Bronchial epithelial cell (primary cell): ENCODE results near the gene MAN1B1. TPM values are rescaled to one million over a fixed set of nuclear protein-coding genes. Genes with fewer than 3 reads are reported as not detected.

ENCODE experiments used
- DNase-seq: peaks from one replicate; pipeline ENCODE4 v3.0.0-alpha.2; 2010; ENCODE audit warnings: low read depth
- FAIRE-seq: peaks from 2 replicates; lab custom pipeline; 2011; peaks lifted over from hg19 to GRCh38; lab: Jason Lieb, UNC
- H3K27me3 ChIP-seq: 2 replicates; pipeline ENCODE4 v1.5.1; 2011; ENCODE audit warnings: low read length; ENCODE audit not compliant: control insufficient read depth, insufficient read depth
- H3K36me3 ChIP-seq: 2 replicates; pipeline ENCODE4 v1.5.1; 2011; ENCODE audit warnings: low read length; ENCODE audit not compliant: control insufficient read depth, insufficient read depth
- H3K4me3 ChIP-seq: 2 replicates; pipeline ENCODE4 v1.5.1; 2011; ENCODE audit warnings: mild to moderate bottlenecking, low read depth, low read length, control low read depth
- CTCF ChIP-seq: IDR thresholded peaks from 2 replicates; pipeline ENCODE4 v1.5.1; 2011; ENCODE audit warnings: mild to moderate bottlenecking, moderate library complexity, low read length, control low read depth, inconsistent platforms; ENCODE audit not compliant: insufficient read depth, severe bottlenecking
- total RNA-seq: library from RNA; depleted of rRNA; stranded (reverse); fragments of >200 nt; gene quantifications from 2 replicates; pipeline ENCODE4 v1.2.1, GENCODE V29; 2014

The MAN1B1 gene
- total RNA-seq, 1 donor from 2014 or later = 65.3 TPM

DNA sequence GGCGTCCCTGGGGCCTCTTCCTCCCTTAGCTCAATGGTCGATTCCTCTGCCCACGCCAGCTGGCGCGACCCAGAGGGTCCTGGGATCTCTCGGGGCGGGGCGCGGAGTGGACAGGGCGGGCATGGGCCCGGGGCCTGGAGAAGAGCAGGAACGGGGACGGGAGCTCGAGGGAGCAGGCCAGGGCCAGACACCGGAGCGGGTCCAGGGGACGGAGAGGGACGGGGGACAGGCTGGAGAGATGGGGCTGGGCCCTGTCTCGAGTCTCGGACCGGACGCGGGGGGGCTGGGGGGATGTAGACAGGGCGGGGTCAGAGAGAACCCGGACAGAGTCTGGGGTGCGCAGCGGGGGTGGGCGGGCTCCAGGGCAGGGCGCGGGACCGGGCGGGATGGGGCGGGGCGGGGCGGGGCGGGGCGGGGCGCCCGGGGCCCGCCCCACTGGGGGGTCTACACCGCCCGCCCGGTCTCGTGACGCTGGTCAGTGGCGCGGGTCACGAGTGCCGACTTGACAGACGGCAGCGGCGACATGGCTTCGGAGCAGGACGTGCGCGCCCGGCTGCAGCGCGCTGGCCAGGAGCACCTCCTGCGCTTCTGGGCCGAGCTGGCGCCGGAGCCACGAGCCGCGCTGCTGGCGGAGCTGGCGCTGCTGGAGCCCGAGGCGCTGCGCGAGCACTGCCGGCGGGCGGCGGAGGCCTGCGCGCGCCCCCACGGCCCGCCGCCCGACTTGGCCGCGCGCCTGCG is 9.6 kb upstream of the MAN1B1 start, which contains the start of gene UAP1L1:
UAP1L1 (plus strand) TSS at position 508 of the 738 bp plus-strand sequence; CDS start at position 524, 16 bp downstream.
- H3K36me3 ChIP-seq = peaks cover 3% of the 10 kb centered on the region
- DNase-seq (no peak), FAIRE-seq (no peak)
- H3K4me3 ChIP-seq = peak within 1 kb of the TSS; percentile 56
- H3K27me3 ChIP-seq = no peaks in the 10 kb centered on the region
- TF ChIP-seq CTCF = no peak

- no peak for FAIRE-seq
- H3K4me3 ChIP-seq = peak overlapping the region; percentile 56
Observed at GRCh38 chr9:137077758-137078693, 8.8 kb upstream of the MAN1B1 start.

DNA sequence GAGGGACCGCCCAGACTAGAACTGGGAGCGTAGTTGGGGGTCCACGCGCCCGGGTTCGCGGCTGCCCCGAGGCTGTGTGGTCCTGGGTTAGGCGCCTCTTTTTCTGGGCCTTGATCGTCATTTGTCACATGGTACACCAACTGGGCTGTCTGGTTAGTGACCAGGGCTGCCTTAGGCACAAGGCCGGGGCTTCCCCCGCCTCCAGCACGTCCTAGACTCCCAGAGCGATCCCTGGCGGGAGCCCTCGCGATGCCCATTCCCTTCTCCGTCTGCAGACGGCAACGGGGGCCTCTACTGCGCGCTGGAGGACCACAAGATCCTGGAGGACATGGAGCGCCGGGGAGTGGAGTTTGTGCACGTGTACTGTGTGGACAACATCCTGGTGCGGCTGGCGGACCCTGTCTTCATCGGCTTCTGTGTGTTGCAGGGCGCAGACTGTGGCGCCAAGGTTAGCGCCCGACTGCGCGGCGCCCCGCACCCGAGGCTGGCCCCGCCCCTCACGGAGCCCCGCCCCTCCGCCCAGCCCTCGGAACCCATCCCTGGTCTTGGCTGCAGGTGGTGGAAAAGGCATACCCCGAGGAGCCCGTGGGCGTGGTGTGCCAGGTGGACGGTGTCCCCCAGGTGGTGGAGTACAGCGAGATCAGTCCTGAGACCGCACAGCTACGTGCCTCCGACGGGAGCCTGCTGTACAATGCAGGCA is 7.9 kb upstream of the MAN1B1 start:
- no peak overlapping the region for H3K4me3 ChIP-seq
- H3K36me3 ChIP-seq = peaks cover 6% of the 10 kb centered on the region
- no peak for TF ChIP-seq CTCF
- DNase-seq (no peak), FAIRE-seq (no peak)
- no peaks in the 10 kb centered on the region for H3K27me3 ChIP-seq

More at GRCh38 chr9:137077758-137078693, 8.8 kb upstream of the MAN1B1 start:
- Histone ChIP-seq H3K36me3 (peaks cover 5% of the 10 kb centered on the region), H3K27me3 (no peaks in the 10 kb centered on the region)
- DNase-seq = no peak
- no peak for TF ChIP-seq CTCF

DNA sequence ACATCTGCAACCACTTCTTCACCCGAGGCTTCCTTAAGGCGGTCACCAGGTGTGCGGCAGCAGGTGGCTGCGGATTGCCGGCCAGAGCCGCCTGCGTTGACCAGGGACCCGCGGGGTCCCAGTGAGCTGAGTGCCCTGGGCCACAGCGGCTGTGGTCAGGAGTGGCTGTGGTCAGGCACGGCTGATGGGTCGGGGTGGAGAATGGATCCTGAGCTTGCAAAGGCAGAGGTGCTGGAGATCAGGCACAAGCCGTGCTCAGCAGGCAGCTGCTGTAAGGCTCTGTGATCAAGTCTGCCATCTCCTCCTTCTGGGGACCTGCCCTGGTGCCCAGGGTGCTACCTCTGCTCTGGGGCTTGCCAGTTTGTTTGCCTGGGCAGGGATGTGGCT is 7.4 kb upstream of the MAN1B1 start:
- TF ChIP-seq CTCF = no peak
- DNase-seq (no peak), FAIRE-seq (peak; percentile 23)
- Histone ChIP-seq H3K4me3 (no peak overlapping the region), H3K27me3 (no peaks in the 10 kb centered on the region), H3K36me3 (peaks cover 6% of the 10 kb centered on the region)

DNA sequence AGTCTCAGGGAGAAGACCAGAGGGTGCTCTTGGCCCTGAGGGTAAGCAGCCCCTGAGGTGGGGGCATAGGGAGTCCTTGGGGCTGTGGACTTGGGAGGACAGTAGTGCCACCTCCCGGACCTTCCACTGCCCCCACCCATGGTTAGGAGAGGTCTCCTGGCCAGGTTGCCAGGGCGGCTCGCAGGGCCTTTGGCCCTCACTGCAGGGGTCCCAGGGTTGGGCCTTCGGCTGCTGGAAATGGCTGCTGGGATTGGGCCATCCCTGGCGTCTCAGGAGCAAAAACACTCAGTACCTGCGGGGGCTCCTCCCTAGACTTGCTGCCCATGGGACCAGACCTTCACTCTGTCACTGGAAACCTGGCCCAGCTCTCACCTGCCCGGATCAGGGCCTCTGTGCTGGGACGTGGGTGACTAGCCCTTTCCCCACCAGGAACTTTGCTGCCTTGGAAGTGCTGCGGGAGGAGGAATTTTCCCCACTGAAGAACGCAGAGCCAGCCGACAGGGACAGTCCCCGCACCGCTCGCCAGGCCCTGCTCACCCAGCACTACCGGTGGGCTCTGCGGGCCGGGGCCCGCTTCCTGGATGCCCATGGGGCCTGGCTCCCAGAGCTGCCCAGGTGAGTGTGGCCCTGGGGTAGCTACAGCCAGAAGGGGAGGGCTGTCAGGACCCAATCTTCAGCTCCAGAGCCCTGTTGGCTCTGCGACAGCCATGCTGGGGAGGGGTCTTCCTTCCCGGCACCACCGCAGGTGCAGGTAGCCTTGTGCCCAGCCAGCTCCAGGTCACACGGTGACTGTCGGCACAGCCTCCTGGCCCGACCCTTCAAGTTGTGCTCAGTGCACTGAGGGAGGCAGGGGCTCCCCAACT is 6.3 kb upstream of the MAN1B1 start:
- Histone ChIP-seq H3K36me3 (peaks cover 6% of the 10 kb centered on the region), H3K27me3 (no peaks in the 10 kb centered on the region), H3K4me3 (no peak overlapping the region)
- no peak for TF ChIP-seq CTCF
- DNase-seq = no peak
- no peak for FAIRE-seq
